ENCODE measurements around the gene TCHHL1.

- TF ChIP-seq CTCF (optimal IDR thresholded peaks at IDR 0.05 in 1 of 3, IDR thresholded peaks at IDR 0.05 in 1 of 3, conservative IDR thresholded peaks at IDR 0.05 in 1 of 3; ENCODE audit: extremely low read depth in 1 of 3, insufficient read depth in 2 of 3, low read length in 3 of 3) (no peak), EZH2 (IDR thresholded peaks at IDR 0.05; ENCODE audit: low read length) (no peak)
Measured at GRCh38 chr1:152096931-152097330, 8.1 kb upstream of the TCHHL1 start.

Measured in keratinocyte (primary cell).